GM19023 (cell line): Measurements from ENCODE around the gene KIF2B.
"Not testable (repeated sequence)": the region's sequence is repeated elsewhere in the genome, so short reads cannot be mapped to it uniquely, and the experiment has no call there.

Experiments
- ATAC-seq: cut with Tn5 transposase; IDR thresholded peaks from one replicate; pipeline ENCODE4 v1.9.1; 2021; ENCODE audit warnings: mild to moderate bottlenecking, moderate library complexity; ENCODE audit not compliant: unreplicated experiment

KIF2B gene

DNA sequence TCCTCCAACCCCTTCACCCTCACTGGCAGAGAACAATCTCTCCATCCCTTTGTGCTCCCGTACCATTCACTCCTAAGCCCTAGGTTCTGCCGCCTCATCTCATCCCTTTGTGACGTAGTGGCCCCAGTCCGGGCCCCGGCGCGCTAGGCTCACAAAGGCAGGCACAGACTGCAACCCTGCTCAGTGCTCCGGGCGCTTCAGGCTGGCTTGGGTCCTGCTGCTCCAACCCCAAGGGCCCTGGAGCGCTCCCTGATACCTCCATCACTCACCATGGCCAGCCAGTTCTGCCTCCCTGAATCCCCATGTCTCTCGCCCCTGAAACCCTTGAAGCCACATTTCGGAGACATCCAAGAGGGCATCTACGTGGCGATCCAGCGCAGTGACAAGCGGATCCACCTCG is at the start of gene KIF2B:
Gene KIF2B (plus strand): TSS at position 164 of the 400 bp plus-strand sequence. CDS start 107 bp downstream, at position 271.
- ATAC-seq = no peak

GRCh38 chr17:53780320-53780719 is 42.4 kb upstream of the KIF2B start:
- ATAC-seq = no peak

DNA sequence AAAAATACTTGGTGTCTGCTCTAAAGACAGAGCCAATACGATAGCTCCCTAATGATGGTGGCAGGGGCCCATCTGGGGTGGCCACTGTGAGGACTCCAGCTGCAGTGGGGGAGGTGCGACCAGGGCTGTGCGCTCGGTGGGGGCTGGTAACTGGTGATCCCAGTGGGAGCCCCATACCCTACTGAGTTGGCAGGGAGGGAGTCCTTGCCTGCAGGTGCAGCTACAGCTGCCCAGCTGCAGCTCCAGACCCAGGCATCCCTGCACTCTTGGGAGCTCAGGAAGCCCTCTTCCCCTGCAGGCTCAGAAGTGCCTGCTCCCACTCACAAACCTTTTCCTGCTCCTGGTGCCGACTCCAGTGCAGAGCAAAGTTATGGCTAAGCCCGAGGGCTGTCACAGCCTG is 31.2 kb upstream of the KIF2B start:
- no peak for ATAC-seq

- ATAC-seq = no peak
These were observed 30.3 kb upstream of the KIF2B start for GRCh38 chr17:53792451-53792850.

- ATAC-seq = no peak
These were observed 29.7 kb upstream of the KIF2B start for GRCh38 chr17:53792997-53793396.

DNA sequence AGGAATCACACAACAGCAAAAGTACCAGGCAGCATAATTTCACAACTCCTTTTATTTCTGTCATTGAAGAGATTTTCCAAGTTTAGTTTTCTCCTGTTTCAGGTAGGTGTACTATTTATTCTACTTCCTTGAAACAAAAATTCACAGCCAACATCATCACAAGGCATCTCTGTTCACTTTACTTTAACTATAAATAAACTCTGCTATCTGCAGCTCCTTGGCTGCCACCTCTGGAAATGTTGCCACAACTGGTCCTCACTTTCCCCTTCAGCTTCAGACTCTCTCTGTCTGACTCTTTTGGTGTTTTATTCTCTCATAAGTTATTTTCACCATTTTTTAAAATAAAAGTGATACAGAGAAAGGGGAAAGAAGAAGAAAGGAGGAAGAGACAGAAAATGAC is 27.9 kb upstream of the KIF2B start:
- ATAC-seq = no peak

DNA sequence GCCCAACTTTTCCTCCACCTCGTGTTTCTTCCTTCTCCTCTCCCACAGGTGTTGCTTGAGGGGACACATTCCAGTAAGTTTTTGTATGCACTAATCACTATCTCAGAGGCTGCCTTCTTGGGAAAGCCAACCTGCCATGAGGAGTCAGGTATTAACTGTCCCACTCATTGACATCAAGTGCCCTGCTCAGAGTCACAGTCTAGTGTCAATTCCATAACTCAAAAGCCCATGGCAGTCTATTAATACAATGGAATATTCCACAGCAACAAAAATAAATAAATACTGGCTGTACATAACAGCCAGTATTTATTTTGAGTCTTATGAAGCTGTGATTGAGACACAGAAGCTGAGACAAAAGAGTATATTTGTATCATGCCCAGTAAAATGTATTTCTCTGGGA is 26.1 kb upstream of the KIF2B start:
- ATAC-seq = no peak

DNA sequence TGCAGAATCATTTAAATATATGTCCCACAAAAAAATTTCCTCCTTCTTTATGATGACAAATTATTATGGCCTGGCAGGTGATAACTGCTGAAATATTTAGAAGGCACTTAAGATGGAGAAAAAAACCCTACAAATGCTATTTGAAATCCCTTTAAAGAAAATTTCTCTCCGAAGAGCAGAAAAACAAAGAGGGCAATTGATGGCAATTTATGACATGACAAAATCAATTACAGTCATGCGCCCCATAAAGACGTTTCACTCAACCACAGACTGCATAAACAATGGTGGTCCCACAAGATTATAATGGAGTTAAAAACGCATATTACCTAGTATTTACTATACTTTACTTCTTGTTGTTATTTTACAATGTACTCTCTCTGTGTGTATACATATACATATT is 25.2 kb upstream of the KIF2B start:
- ATAC-seq = no peak

DNA sequence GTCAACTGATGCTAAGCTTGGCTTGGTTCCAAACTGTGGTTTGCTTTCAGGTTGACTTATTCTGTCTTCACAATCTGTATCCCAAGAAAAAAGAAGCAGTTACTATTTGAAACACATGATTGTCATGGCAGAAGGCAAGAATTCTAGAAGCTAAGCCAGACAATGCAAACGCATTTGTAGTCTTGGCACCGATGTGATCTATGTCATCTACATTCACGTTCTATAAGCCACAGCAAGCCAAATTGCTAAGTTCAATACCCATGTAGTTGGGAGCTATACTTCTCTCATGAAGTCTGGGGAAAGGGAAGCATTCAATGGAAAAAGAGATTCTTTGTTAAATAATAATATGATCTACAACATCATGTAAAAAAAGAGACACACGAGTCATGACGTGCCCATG is 18.3 kb upstream of the KIF2B start:
- ATAC-seq = no peak

- ATAC-seq = no peak
These were observed 16.3 kb upstream of the KIF2B start for GRCh38 chr17:53806473-53806872.

DNA sequence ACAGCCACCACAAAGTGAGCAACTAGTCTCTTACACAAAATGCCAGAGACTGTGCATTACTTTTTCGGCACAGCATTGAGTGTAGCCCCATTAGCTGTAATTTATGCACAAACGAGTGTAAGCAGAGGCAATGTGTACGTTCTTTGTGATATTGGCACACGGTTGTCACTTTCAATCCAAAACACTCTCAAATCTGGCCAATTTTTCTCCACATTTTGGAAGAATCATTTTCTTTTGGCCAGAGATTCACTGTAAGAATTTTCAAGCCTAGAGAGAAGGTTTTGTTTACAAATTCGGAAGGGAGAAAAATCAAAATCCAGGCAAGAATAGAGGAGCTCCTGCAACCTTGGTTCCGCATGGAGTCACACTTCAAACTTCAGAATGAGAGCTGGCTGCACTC is 15.4 kb upstream of the KIF2B start:
- ATAC-seq = no peak

GRCh38 chr17:53818271-53818670 is 4.5 kb upstream of the KIF2B start:
- no peak for ATAC-seq

GRCh38 chr17:53818929-53819328 is 3.8 kb upstream of the KIF2B start:
- ATAC-seq = no peak

- ATAC-seq = no peak
These were observed 2.8 kb upstream of the KIF2B start for GRCh38 chr17:53819956-53820355.

DNA sequence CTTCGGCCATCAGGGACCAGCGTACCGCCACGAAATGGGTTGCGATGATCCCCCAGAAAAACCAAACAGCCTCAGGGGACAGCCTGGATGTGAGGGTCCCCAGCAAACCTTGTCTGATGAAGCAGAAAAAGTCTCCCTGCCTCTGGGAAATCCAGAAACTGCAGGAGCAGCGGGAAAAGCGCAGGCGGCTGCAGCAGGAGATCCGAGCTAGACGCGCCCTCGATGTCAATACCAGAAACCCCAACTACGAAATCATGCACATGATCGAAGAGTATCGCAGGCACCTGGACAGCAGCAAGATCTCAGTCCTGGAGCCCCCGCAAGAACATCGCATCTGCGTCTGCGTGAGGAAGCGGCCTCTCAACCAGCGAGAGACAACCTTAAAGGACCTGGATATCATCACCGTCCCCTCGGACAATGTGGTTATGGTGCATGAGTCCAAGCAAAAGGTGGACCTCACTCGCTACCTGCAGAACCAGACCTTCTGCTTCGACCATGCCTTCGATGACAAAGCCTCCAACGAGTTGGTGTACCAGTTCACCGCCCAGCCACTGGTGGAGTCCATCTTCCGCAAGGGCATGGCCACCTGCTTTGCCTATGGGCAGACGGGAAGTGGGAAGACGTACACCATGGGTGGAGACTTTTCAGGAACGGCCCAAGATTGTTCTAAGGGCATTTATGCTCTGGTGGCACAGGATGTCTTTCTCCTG is 769 bp downstream of the KIF2B start:
- ATAC-seq = no peak

GRCh38 chr17:53834771-53835170 is 12.0 kb downstream of the KIF2B start:
- ATAC-seq = not testable (repeated sequence)

- ATAC-seq = no peak
These were observed 14.4 kb downstream of the KIF2B start for GRCh38 chr17:53837131-53837530.

- no peak for ATAC-seq
These were observed 21.9 kb downstream of the KIF2B start for GRCh38 chr17:53844491-53845107.

GRCh38 chr17:53871128-53871527 is 48.4 kb downstream of the KIF2B start:
- not testable (repeated sequence) for ATAC-seq
